NT2/D1 (cell line): ENCODE measurements around the gene SLC2A6.
A peak's percentile ranks its signal among the peaks of the same experiment; 100 is the strongest.

ENCODE experiments used
- DNase-seq: peaks from one replicate; pipeline ENCODE4 v3.0.0-alpha.2; 2011; ENCODE audit warnings: low read depth, low spot score
- H3K27me3 ChIP-seq: 2 replicates; pipeline ENCODE4 v1.6.0; 2011; ENCODE audit warnings: mild to moderate bottlenecking; ENCODE audit not compliant: insufficient read length, insufficient read depth
- H3K36me3 ChIP-seq: 2 replicates; pipeline ENCODE4 v1.6.1; 2011; ENCODE audit warnings: mild to moderate bottlenecking, low read length, mixed read lengths; ENCODE audit not compliant: insufficient read depth, insufficient read length
- H3K4me1 ChIP-seq: 2 replicates; pipeline ENCODE4 v1.5.1; 2011; ENCODE audit not compliant: insufficient read depth, insufficient read length
- H3K4me3 ChIP-seq: 2 replicates; pipeline ENCODE4 v1.5.1; 2011; ENCODE audit warnings: low read depth; ENCODE audit not compliant: insufficient read length
- H3K9ac ChIP-seq: 2 replicates; pipeline ENCODE4 v1.6.0; 2011; ENCODE audit warnings: low read depth; ENCODE audit not compliant: insufficient read length
- H3K9me3 ChIP-seq: 2 replicates; pipeline ENCODE4 v1.5.1; 2011; ENCODE audit warnings: mild to moderate bottlenecking, low read length; ENCODE audit not compliant: insufficient read depth
- SUZ12 ChIP-seq: IDR thresholded peaks from 2 replicates; pipeline ENCODE4 v1.6.1; 2011; ENCODE audit not compliant: insufficient read length, insufficient read depth; ENCODE audit errors: extremely low read depth
- YY1 ChIP-seq: IDR thresholded peaks from 2 replicates; pipeline ENCODE4 v1.6.1; 2011; ENCODE audit not compliant: insufficient read length, insufficient read depth
- ZNF274 ChIP-seq: IDR thresholded peaks from 2 replicates; pipeline ENCODE4 v1.6.1; 2011; ENCODE audit warnings: mild to moderate bottlenecking, low read depth, low read length

The SLC2A6 gene

DNA sequence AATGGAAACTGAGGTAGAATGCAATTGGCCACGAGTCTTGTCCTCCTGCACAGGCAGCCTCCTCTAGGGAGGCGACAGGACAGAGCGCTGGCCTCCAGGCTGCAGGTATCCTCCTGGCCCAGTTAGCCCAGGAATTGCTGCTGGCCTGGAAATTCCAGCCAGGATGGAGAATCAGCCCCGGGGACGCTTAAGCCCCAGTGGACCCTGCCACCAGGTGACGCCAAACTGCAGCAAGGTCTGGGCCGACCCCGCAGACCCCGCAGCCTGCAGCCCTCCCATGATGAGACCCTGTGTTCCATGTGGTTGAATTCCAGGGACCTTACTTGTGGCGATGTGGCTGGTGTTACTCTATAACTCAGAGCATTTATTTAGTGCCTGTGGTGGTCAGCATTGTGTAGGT is 11.8 kb downstream of the SLC2A6 start:
- Histone ChIP-seq H3K9ac (no peak overlapping the region), H3K4me3 (no peak overlapping the region), H3K36me3 (peaks cover 25% of the 10 kb centered on the region), H3K27me3 (no peaks in the 10 kb centered on the region), H3K4me1 (peaks cover 8% of the 10 kb centered on the region), H3K9me3 (no peaks in the 10 kb centered on the region)
- no peak for DNase-seq
- TF ChIP-seq ZNF274 (no peak), SUZ12 (no peak), YY1 (no peak)

DNA sequence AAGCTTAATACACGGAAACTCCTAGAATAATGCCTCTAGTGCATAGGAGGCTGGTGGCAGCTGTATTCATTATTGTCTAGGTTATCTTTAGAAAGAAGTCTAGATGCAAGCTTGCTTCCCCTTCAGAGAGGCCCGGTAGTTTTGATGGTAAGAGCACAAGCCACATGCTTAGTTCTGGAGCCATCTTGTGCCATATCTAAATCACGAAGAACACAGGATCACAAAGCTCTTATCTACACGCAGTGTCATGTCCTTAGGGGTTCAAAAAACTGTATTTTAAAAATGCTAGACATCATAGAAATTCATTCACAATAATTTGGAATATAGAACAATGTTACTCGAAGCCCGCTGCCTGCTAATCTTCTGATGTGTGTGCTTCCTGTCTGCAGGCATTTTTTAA is 12.9 kb downstream of the SLC2A6 start:
- TF ChIP-seq ZNF274 (no peak), YY1 (no peak), SUZ12 (no peak)

DNA sequence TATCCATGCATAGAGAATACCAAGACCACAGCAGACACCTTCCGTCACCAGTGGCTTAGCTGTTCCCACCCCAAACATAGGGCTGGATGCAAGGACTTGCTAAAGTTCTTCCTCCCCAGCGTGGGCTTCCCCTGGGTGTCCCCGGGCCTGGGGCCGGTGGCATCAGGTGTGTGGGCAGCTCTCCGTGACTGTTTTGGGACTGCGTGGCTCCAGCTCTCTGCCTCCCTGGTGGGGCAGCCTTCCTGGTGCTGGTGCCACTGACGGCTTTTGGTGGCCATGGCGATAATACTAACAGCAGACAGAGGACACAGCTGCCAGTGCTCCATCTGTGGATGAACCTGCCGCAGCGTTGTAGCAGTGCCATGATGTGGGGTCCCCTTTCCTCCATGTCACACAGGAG is 14.3 kb downstream of the SLC2A6 start:
- Histone ChIP-seq H3K4me3 (no peak overlapping the region), H3K9ac (no peak overlapping the region), H3K27me3 (no peaks in the 10 kb centered on the region), H3K4me1 (peaks cover 17% of the 10 kb centered on the region), H3K9me3 (no peaks in the 10 kb centered on the region), H3K36me3 (peaks cover 8% of the 10 kb centered on the region)
- TF ChIP-seq SUZ12 = no peak
- TF ChIP-seq ZNF274 = no peak
- no peak for TF ChIP-seq YY1
- DNase-seq = no peak

More for the DNA sequence above, 12.9 kb downstream of the SLC2A6 start:
- H3K27me3 ChIP-seq = no peaks in the 10 kb centered on the region
- no peak for DNase-seq
- peaks cover 15% of the 10 kb centered on the region for H3K36me3 ChIP-seq
- no peak overlapping the region for H3K9ac ChIP-seq
- H3K9me3 ChIP-seq = no peaks in the 10 kb centered on the region
- H3K4me1 ChIP-seq = peaks cover 14% of the 10 kb centered on the region
- no peak overlapping the region for H3K4me3 ChIP-seq

DNA sequence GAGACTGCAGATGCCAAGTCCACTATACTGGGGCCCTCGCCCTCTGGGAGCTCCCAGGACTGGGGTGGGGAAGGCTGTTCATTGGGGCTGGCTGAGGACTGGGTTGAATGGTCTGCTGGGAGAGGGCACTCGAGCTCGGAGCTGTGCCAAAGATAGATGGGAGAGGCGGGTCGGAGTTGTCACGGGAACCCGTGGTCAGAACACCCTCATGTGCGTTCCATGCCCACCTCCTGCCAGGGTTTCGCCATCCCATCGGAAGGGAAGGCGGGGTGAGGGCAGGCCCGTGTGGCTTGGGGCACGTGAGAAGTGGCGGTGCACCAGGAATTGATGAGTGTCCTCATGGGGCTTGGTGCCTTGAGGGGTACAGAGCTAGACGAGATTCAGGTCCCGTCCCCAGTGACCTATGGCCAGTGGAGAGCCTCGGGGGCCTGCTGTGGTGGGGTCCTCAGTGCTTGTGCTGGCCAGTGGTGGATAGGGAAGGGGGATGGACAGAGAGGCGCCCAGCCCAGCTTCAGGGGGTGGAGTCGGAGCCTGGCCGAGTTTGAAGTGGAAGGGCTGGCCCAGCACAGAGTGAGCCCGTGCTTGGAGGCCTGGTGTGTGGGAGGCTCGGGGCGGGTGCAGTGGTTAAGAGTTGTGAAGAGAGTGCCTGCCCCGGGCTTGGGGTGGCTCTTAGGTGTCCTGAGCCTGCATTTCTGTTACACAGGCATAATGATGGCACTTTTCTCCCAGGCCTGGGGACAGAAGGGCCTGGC is 14.9 kb downstream of the SLC2A6 start:
- Histone ChIP-seq H3K9me3 (no peaks in the 10 kb centered on the region), H3K4me1 (peaks cover 17% of the 10 kb centered on the region), H3K27me3 (no peaks in the 10 kb centered on the region), H3K9ac (no peak overlapping the region), H3K36me3 (peaks cover 8% of the 10 kb centered on the region), H3K4me3 (no peak overlapping the region)
- no peak for TF ChIP-seq SUZ12
- TF ChIP-seq ZNF274 = no peak
- TF ChIP-seq YY1 = no peak
- DNase-seq = no peak

DNA sequence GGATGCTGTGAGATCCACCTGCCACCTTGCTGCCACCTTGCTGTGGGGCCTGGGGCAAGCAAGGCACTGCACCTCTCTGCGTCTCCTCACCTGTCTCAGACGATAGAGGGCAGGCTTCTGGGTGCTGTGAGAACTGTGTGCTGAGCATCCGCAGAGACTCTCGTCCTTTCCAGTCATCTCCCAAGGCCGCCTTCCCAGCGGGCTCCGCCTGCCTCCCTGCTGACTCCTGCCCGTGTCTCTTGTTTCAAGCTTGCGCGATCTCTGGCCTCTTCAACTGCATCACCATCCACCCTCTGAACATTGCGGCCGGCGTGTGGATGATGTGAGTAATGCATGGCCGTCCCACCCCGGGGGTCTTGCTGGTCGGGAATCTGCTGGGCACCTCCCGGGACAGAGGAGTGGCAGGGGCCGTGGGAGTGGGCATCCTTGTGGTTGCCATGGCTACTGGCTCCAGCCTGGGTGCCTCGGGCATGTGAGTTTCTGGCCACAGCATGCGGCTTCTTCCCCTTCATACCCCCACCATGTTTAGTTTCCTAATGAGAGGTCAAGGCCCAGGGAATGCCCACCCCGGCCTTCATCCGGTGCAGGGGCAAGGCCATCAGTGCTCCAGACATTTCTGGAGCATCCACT is 15.6 kb downstream of the SLC2A6 start:
- no peak for DNase-seq
- no peak for TF ChIP-seq SUZ12
- no peak for TF ChIP-seq ZNF274
- no peak for TF ChIP-seq YY1
- peaks cover 15% of the 10 kb centered on the region for H3K4me1 ChIP-seq
- H3K27me3 ChIP-seq = no peaks in the 10 kb centered on the region
- H3K9ac ChIP-seq = no peak overlapping the region
- no peaks in the 10 kb centered on the region for H3K9me3 ChIP-seq
- H3K36me3 ChIP-seq = peaks cover 8% of the 10 kb centered on the region
- no peak overlapping the region for H3K4me3 ChIP-seq

DNA sequence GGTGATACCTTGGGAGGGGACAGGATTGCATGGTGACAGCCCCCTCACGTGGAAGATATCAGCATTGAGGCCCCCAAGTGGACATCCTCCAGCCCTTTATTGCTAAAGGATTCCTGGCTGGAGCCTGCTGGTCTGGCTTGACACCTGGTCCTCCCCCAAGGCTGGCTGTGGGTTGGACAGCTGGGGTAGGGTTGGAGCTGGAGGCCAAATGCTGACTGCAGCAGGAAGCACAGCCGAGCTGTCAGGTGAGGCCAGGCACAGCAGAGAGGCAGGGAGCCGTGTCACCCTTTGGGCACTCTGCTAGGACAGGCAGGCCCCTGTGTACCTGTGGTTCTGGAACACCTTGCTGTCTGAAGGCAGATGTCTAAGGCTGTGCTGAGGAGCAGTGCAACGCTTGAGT is 16.9 kb downstream of the SLC2A6 start:
- Histone ChIP-seq H3K9me3 (no peaks in the 10 kb centered on the region), H3K27me3 (no peaks in the 10 kb centered on the region), H3K4me1 (peaks cover 20% of the 10 kb centered on the region), H3K36me3 (peaks cover 8% of the 10 kb centered on the region), H3K4me3 (no peak overlapping the region), H3K9ac (peak overlapping the region; percentile 12)
- no peak for DNase-seq
- no peak for TF ChIP-seq YY1
- TF ChIP-seq ZNF274 = no peak
- no peak for TF ChIP-seq SUZ12

DNA sequence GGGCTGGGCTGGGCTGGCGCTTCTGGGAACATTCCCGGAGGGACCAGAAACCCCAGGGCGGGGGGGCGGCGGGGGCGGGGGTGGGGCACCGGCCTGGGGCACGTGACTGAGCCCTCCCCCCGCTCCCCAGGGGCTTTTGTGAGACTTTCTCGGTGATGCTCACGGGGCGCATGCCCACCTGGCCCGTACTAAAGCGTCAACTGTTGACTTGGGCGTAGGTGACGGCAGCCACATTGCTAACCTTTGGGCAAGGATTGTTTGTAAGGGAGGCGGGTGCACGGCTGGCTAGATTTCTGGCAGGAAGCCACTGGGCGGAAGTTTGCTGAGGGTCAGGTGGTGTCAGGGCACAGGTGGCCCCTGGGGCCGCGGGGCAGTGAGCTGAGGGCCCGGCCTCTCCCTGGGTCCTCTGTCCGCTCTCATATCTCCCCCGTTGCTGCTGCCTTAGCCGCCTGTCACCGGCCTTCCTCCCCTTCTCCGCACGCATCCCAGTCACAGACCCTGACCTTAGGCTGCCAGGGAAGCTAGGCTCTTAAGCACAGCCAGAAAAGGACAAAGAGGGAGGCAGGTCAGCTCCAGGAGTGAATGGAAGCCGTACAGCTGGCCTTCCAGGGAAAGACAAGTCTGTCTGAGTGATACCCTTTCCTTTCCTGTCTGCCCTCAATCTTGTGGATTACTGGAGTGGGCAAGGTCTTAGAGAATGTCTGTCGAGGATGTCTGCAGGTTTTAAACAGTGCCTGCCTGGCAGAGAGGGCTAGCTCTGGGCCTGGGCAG is 18.3 kb downstream of the SLC2A6 start:
- Histone ChIP-seq H3K27me3 (no peaks in the 10 kb centered on the region), H3K36me3 (peaks cover 18% of the 10 kb centered on the region), H3K9ac (peak overlapping the region; percentile 86), H3K9me3 (no peaks in the 10 kb centered on the region), H3K4me3 (peak overlapping the region; percentile 73), H3K4me1 (peaks cover 24% of the 10 kb centered on the region)
- DNase-seq = no peak
- TF ChIP-seq SUZ12 = no peak
